Ramos (cell line): ENCODE measurements around the gene TANK.
"Not testable (repeated sequence)": the region's sequence is repeated elsewhere in the genome, so short reads cannot be mapped to it uniquely, and the experiment has no call there.

Source experiments
- in situ Hi-C: fragments of 300-500 bp; cut with MboI; formaldehyde crosslinking; loops from one replicate; pipeline ENCODE4 v1.14.3; 2022; ENCODE audit warnings: low sequenced_read_pairs; ENCODE audit not compliant: unreplicated experiment

The TANK gene

DNA sequence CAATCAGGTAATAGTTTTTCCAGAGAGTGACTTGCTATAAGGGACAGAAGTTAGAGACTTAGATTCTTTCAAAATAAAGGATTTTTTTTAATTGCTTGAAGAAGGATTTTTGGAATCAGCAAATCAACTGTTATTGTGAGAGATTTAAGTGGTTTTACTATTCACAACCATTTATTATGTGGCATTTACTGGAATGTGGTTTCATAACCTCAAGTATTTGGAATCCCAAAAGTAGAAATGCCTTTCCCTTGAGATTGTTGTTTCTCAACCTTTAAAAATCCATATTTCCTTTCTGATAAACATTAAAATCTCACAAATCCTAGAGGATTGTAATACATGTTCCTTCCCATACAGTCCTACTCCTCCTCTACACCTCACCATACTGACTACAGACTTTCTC lies 5.0 kb downstream of the TANK start:
- in situ Hi-C loops: no loop called here

- in situ Hi-C loops: no loop called here
Observed at GRCh38 chr2:161165811-161166210, 5.6 kb downstream of the TANK start.

- in situ Hi-C loops: no loop called here
Observed at GRCh38 chr2:161166538-161167409, 6.5 kb downstream of the TANK start.

- in situ Hi-C loops: no loop called here
Observed at GRCh38 chr2:161169335-161169734, 9.1 kb downstream of the TANK start.

GRCh38 chr2:161170377-161170776 lies 10.1 kb downstream of the TANK start:
- in situ Hi-C loops: no loop called here

- in situ Hi-C loops: no loop called here
Observed at GRCh38 chr2:161170958-161171932, 11.0 kb downstream of the TANK start.

DNA sequence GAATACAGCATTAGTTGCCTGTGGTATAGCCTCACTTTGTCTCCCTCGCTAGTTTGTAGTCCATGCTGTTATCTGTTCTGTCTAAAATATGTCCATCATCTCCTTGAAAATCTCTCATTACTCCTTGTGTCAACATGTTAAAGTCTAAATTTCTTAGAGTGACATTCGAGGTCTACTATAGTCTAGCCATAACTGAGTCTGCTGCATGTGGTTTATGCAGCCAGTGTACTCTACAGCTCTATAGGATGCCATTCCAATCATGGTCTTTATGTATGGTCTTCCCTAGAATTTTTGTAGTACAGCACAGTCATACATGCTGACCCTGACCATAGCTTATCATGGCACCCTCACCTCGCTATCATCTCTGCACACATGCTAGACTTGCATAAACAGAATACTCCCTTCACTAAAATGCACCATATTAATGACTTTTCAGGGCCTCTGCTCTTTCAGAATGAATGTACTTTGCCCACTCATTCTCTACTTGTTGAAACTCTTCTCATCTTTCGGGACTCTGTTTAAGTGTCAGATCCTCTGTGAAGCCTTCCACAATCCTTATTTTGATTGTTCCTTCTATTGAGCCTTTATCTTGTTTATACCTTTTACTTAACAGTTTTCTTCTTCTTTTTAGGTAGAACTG lies 12.8 kb downstream of the TANK start:
- in situ Hi-C loops: no loop called here

GRCh38 chr2:161173541-161174194 lies 13.4 kb downstream of the TANK start:
- in situ Hi-C loops: no loop called here

DNA sequence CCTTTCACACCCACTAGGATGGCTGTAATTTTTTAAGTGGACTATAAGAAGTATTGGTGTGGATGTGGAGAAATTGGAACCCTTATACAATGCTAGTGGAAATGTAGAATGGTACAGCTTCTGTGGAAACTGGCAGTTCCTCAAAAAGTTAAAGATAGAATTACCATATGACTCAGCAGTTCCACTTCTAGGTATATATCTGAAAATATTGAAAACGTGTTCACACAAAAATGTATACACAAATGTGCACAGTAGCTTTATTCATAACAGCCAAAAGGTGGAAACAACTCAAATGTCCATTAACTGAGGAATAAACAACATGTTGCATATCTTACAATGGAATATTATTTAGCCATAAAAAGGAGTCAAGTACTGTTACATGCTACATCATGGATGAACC lies 17.7 kb downstream of the TANK start:
- in situ Hi-C loops: no loop called here

DNA sequence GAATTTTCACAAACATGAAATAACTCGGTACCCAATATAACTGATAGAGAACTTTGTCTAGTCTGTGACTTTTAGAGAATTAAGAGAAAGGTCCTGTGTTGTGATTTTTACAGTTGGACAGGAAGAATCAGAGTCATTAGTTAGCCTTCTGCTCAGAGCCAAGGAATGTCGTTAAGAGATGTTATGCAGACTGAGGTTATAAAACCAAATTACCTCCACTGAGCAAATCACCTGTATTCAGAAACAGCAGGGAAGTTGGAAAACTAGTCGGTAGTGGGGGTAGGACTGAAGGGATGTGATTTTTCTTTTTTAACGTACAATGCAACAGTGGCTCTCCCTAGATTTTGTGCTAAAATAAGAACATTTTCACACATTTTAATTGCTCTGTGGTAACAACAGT lies 18.5 kb downstream of the TANK start:
- in situ Hi-C loops: no loop called here

DNA sequence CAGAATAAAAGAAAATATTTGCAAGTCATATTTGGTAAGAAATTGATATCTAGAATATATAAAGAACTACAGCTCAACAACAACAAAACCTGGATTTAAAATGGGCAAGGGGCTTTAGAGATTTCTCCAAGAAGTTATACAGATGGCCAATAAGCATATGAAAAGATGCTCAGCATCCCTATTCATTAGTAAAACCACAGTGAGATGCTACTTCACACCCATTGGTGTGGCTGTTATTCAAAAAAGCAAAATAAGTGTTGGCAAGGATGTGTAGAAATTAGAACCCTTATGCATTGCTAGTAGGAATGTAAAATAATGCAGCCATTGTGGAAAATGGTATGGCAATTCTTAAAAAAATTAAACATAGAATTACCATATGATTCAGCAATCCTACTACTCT lies 29.8 kb downstream of the TANK start:
- in situ Hi-C loops: no loop called here

DNA sequence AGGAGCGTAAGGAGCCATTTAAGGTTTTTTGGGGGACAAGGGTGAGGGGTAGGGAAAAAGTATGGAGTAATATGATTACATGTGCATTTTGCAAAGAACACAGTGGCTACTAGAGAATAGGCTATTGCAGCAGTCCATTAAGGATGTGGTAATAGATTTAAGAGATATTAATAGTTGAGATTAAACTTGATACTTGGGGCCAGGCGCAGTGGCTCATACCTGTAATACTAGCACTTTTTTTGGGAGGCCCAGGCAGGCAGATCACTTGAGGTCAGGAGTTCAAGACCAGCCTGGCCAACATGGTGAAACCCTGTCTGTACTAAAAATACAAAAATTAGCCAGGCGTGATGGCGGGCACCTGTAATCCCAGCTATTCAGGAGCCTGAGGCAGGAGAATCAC lies 35.4 kb downstream of the TANK start:
- in situ Hi-C loops: not testable (repeated sequence)

GRCh38 chr2:161199912-161200701 lies 39.9 kb downstream of the TANK start:
- in situ Hi-C loops: no loop called here

- in situ Hi-C loops: no loop called here
Observed at GRCh38 chr2:161204846-161205245, 44.6 kb downstream of the TANK start.

DNA sequence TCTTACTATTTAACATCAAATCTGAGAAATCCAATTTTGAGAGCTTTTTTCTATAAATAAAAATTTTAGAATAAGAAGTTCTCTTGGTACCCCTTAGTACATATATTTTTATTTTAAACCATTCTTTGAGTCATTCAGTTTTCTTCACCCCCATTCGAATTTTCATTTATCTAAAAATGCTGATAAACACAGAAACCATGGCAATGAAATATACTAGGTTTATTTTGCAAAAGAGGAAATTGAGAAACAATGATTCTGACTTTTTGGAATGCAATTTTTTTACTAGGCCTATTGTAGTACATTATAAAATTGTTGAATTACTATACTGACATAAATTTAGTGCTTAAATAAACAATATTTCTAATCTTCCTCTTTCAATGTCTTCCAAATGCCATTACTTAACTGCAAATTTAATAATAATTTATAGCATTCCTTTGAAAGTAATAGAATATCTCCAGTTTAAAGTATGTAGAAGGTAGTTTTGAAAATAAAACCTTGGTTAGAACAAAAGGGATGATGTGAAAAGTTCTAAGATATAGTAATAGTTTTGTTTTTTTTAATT lies 46.3 kb downstream of the TANK start:
- in situ Hi-C loops: no loop called here

DNA sequence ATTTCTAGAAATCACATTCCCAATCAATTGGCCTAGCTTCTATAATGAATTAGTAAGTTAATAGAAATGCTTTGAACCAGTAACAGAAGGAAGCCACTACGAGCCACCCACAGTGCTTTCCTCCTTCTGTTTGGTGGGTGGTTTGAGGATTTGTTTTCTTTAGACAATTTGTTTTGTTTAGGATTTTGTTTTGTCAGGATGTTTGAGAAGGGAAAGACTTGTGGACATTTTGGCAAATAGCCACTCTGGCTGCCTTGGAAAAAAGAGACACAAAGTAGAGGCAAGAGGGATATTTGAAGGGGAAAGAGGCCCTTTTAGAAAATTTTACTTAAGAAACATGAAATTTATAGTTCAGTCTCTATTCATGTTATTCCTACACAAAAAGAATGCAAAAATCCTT lies 47.7 kb downstream of the TANK start:
- in situ Hi-C loops: no loop called here

GRCh38 chr2:161208527-161209139 lies 48.4 kb downstream of the TANK start:
- in situ Hi-C loops: no loop called here

GRCh38 chr2:161209902-161210301 lies 49.7 kb downstream of the TANK start:
- in situ Hi-C loops: no loop called here
